Kidney glomerular epithelial cell (primary cell): ENCODE measurements around the gene SATB1.
"Not testable (repeated sequence)": the region's sequence is repeated elsewhere in the genome, so short reads cannot be mapped to it uniquely, and the experiment has no call there.

ENCODE experiments used
- DNase-seq: peaks from one replicate; lab custom pipeline; 2025; lab: John Stamatoyannopoulos, UW

SATB1 gene

GRCh38 chr3:18424729-18425640, at the start of gene SATB1:
TSS of gene SATB1 (minus strand) at chr3:18425339. CDS start at chr3:18420967, 4,372 bp downstream.
- DNase-seq, result peak; percentile 26

DNA sequence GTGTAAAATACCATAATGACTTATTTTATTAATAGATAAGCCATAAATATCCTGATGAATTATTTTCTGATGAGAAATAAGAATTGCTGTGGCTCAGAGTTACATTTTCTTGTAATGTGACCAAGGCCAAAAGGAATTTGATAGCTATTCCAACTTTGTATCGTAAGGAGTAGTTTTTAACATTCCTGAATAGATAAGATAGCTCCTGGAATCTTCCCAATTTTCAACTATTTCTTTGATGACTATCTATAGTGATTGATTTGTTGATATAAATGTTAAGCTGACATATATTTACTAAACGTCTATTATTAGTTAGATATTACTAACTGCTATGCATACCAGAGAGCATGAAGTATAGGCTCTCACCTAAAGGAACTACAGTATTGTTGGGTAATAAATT, 49.1 kb upstream of the SATB1 start:
- no peak for DNase-seq

GRCh38 chr3:18469775-18470174, 44.6 kb upstream of the SATB1 start:
- no peak for DNase-seq

- no peak for DNase-seq
Measured at GRCh38 chr3:18466136-18466535, 41.0 kb upstream of the SATB1 start.

DNA sequence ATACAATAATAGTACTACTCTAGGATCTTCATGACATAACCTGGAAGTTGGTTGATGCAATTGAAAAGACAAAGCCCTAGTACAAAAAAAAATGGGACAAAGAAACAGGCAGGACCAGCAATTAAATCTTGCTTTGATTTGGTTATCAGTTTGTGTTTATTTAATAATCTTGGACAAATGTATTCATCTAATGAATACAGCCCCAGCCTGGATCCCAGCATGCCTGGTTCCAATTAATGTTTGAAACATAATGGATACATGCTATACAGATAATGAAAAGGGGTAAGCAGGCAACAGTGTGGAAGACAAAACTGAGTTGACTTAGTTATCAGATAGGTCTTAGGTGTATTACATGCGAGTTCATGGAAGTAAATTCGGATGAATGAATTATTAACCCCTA, 29.6 kb upstream of the SATB1 start:
- no peak for DNase-seq

- not testable (repeated sequence) for DNase-seq
Measured at GRCh38 chr3:18449618-18450017, 24.5 kb upstream of the SATB1 start.

- no peak for DNase-seq
Measured at GRCh38 chr3:18447720-18448119, 22.6 kb upstream of the SATB1 start.

- DNase-seq, result no peak
Measured at GRCh38 chr3:18446149-18446825, 21.1 kb upstream of the SATB1 start.

DNA sequence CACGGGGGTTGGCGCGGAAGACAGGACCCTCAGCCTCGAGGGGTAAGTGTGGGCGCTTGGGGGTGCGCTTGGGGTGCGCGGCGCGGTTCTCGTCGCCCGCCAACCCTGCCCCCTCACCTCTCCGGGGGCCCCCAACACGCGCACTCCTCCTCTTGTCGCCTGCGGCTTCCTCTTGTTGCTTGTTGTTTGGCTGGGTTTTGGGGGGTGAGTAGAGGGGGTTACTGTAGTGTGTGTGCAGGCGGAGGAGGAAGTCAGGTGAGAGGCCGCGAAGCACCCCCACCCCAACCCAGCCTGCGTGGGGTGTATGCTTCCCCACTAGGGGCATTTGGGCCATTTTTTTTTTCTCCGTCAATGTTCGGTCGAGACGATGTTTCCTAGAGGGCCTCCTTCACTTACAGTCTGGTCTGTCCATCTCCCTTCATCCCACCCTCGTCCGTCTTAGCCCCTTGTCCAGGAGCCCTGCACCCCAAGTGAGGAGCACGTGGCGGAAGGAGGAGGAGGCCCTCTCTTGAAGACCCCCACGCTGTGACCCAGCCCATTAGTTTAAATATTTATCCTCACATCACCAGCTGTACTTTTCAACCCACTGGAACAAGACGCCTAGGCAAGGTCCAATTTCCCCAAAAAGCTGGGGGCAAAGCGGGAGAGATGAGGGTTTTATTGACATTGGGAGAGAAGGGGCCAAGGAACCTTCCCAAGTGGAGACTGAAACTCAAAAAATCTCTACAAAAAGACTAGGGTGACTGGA, 20.4 kb upstream of the SATB1 start:
- no peak for DNase-seq

GRCh38 chr3:18444595-18445400, 19.7 kb upstream of the SATB1 start:
- DNase-seq, result no peak

DNA sequence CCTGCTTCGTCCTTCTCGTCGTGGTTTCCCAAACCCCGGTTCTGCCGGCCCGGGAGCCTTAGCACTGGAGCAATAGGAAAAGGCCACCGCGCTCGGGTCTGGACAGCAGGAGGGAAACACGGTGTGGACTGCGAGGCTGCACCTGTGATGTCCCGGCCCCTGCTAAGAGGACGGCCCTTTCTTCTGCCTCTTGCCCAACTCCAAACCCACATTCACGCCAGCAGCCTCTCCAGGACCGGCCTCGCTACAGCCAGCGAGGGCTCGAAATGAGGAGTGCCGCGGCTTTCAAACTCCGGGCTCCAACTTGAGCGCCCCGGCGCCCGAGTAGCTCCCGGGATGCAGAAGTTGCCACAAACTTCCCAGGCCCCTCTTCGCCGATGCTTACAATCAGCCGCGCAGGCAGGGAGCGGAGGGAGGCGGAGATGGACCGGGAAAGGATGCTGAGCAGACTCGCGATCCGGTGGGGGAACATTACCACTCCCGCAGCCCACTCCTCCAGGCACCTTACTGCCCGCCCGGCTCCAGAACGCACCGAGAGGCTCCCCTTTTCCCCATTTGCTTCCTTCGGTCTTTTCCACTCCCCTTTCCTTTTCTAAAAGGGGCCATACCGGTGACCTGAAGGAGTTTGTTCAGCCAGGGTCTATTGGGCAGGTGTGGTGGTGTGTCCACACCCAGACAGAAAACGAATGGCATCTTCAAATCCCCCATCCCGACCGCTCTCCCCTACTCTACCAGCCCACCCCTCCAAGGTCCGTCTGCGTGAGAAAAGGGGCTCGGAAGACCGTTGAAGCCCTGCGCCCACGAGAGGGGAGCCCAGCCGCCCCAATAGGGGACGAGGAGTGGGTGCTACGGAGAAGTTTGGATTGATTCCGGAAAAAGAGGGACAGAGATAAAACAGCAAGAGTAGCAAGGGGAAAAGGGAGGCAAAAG, 18.8 kb upstream of the SATB1 start:
- no peak for DNase-seq

DNA sequence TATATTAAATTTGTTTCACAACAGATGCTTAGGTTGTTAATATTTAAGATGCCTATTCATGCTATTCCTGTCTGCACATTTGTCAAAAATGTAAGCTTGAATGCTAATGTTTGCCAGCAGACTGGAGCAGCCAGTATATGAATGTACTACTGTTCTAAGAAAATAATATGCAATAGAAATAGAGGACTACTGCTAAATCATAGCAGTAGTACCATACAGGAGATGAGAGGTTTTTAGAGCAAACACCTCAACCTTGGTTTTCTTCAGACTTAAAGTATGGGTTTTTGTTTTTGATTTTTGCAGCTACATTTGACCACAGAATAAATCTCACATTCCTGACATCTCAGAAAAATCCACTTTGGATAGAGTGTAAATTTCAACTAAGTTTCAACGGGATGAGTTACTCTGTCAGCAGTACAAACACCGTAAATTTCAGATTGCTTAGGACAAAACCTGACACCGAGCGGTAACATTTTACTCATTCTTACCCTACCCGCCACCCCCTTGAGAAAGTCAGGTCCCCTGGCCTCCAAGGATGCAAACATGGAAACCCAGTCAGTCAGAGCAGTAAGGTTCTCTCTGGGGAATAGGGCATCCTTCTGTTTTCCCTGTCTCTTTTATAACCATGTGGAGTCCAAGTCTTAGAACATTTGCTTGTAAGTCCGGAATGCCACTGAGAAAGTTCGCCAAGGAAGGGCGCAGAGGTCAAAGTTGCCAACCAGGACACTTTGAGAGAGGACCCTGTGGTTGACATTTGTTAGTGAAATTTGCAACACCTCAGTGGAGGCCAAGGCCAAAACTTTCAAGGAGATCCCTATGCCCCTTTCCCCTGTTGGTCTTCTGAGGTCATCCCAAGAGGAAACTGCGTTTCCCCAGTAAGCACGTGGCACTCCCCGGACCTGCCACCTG, 17.9 kb upstream of the SATB1 start:
- no peak for DNase-seq

- no peak for DNase-seq
Measured at GRCh38 chr3:18441551-18441950, 16.4 kb upstream of the SATB1 start.

DNA sequence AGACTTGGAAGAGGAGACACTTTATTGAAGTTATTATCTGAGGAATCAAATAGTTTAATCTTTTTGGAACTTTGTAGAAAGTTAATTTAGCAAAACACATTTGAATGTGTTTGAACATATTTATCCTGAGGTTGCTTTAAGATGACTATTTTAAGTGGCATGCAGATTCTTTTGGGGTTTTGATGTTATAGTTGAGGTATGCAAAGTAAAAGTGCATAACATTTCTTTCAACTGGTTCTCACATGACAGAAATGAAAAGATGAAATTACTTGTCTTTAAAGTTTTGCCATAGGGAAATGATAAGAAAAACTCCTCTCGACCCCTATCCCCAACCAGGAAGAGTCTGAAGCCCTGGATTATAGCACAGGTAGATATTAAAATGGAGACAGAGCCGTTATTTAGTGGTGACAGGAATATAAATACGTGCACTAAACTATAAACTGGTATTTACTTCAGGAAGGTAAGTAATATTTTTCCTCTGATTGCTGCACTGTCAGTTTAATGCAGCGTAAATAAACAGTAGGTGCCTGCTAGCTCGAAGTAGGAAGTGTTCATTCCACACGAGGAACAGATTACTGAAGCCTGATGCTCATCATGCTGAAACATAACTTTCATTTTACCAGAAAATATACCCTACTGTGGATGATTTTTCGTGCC, 15.1 kb upstream of the SATB1 start:
- DNase-seq, result no peak

DNA sequence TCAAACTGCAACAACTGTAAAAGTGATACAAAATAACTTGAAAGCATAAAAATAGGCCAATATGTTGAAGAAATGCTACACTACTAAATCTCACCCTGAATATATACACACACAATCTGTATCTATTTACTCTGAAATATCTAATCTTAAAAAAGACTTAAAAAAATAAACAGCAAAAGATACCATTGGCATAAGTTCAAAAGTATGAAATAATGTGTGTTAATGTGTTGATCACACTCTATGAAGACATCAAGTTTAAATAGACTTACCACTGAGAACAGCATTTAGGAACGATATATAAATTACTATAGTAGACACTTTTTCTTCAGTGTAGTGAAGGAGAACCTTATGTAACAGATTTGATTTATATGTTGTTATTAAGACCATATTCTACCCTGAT, 14.1 kb upstream of the SATB1 start:
- DNase-seq, result no peak

- DNase-seq, result no peak
Measured at GRCh38 chr3:18438586-18438985, 13.4 kb upstream of the SATB1 start.

GRCh38 chr3:18436213-18436612, 11.1 kb upstream of the SATB1 start:
- no peak for DNase-seq

DNA sequence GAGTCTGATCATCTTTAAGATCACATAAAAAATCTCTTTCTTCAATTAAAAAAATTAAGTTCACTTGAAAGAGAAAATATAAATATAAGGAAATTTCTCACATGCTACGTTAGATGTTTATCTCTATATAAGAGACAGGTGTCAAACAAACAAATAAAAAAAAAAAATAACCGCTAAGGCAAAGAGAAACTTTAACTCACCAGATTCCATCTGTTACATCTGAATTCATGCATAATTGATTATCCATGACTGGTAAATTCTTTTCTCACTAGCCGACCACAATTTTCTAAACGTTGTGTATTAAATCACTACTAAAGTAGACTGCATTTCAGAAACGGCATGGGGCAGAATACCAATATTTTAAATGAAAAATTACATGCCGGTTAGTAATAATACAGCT, 9.6 kb upstream of the SATB1 start:
- DNase-seq, result no peak

DNA sequence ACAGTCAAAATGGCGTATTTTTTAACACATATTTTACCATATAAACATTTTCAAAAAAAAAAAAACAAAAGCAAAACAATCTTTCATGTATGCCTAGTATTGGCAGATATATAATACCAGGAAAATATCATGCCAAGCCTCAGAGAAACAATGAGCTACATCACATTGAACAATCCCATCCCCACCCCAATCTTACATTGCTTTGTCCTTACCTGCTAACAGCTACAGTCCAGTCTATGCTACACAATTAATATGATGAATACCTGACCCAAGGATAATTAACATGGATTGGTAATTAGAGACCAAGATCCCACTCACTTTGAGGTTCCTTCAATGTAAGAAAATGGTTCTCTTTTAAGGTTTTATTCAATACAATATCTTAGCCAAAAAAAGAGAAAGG, 7.6 kb upstream of the SATB1 start:
- DNase-seq, result no peak
